Daoy (cell line): ENCODE results near the gene EHMT1. TPM values are rescaled to one million over a fixed set of nuclear protein-coding genes. Genes with fewer than 3 reads are reported as not detected.
"Not testable (repeated sequence)": the region's sequence is repeated elsewhere in the genome, so short reads cannot be mapped to it uniquely, and the experiment has no call there.

Experiments
- DNase-seq: peaks from one replicate; pipeline ENCODE4 v3.0.0-alpha.2; 2015; ENCODE audit warnings: low read depth
- total RNA-seq: library from RNA; depleted of rRNA; stranded (reverse); fragments of >200 nt; shearing (Covaris generic); gene quantifications from 2 replicates; pipeline ENCODE4 v1.2.3, GENCODE V29; 2014

The EHMT1 gene
- total RNA-seq, 1 experiment from 2014 or later: 51.9 TPM

DNA sequence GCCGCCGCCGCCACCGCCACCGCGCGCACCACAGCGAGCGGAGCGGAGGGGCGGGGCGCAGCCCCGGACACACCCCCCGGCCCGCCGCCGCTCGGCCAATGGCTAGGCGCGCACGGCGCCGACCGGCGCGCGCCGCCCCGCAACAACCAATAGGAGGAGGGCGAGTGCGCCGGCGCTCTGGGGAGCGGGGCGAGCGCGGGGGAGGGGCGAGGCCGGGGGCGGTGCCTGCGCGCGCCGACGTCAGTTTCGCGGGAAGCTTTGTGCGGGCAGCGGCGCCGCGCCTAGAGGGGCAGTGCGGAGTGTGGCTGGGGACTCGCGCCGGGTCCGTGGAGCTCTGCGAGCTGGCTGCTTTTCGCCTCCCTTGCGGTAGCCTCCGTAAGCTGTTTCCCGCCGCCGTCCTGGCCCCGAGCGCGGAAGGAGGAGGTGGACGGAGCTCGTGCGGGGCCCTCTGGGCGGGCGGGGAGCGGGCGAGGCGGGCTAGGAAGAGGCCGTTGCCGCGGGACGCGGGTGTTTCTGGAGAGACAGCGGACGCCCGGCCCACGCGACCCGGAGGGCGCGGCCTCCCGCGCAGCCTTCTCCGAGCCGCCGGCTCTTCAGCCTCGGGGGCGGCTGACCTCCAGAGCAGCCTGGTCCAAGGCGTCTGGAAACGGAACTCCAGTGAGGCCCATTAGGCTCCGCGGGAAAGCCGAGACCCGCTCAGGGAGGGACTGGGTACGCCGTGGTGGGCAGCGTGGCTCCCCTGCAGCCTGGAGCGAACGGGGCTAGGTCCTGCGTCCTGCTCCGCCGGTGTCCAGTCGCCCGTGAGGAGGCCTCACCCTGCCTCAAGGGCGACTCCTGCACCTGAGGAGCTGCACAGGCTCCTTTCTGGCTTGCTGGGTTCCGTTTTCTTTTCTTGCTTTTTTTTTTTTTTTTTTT lies 28.1 kb upstream of the EHMT1 start, which contains the start of gene ZMYND19:
Gene ZMYND19 (minus strand): TSS at position 44 of the 915 bp plus-strand sequence. CDS start 249 bp downstream, outside the sequence.
- peak; percentile 96 for DNase-seq

DNA sequence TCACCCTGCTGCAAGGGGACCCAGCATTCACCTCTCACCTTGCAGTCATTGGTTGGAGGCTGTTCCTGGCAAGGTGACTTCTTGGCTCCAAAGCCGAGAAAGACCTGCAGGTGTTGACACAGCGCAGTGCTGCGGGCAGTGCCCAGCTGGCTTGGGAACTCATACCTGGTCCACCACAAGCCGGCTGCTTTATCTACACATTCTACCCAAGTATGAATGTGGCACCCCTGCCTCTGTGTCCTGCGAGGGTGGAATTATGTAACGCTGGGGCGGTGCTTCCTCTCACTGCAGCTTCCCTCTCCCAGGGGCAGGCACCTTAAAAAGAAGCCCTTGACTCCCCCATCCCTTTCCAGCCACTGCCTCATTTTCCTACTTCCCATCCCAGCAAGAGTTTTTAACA lies 26.0 kb upstream of the EHMT1 start:
- no peak for DNase-seq

DNA sequence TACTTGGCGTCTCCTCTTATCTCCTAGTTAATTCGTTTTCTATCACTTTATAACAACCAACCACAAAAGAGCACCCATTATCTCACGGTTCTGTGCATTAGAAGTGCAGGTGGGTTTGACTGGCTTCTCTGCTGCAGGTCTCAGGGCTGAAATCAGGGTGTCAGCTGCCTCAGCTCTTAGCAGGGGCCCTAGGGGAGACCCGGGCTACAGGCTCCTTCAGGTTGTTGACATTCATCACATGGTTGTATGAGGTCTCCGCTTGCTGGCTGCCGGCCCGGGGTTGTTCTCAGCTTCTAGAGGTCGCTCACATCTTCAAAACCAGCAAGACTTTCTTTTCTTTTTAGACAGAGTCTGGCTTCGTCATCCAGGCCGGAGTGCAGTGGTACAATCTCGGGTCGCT lies 25.6 kb upstream of the EHMT1 start:
- DNase-seq: no peak

DNA sequence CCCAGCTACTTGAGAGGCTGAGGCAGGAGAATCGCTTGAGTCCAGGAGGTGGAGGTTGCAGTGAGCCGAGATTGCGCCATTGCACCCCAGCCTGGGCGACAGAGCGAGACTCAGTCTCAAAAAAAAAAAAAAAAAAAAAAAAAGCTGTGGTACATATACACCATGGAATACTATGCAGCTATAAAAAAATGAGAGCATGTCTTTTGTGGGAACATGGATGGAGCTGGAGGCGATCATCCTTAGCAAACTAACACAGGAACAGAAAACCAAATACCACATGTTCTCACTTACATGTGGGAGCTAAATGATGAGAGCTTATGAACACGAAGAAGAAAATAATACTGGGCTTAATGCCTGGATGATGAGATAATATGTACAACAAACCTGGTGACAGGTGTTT lies 22.2 kb upstream of the EHMT1 start:
- not testable (repeated sequence) for DNase-seq

DNA sequence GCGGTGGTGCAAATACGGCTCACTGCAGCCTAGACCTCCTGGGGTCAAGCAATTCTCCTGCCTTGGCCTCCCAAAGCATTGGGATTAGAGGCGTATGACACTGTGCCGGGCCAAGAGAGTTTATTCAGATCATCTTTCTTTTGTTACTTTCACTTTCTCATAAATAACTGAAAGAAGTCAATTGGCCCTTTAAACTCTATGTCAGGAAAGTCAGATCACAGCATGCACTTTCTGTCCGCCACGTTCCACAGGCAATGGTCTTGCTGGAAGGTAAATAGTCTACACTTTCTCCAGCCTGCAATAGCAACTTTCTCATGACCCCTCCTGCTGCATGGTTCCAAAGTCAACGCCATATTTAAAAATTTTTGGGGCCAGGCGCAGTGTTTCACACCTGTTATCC lies 19.9 kb upstream of the EHMT1 start:
- no peak for DNase-seq

DNA sequence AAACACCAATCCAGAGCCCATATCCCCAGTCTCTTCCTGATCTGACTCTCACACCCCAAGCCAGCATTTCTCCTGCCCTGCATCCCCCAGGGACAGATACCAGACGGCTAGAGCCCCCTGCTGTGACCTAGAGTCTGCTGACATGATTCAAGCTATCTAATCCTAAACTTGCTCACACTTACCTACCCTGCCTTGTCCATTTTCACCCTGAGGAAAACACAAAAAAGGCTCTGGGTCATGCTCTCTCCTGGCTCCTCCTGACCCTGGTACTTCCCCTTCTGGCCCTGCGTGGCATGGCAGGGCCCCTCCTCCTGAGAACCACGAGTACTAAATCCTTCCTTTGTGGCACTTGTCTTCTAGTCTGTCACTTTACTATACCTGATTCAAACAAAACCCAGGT lies 16.1 kb upstream of the EHMT1 start:
- DNase-seq: no peak

DNA sequence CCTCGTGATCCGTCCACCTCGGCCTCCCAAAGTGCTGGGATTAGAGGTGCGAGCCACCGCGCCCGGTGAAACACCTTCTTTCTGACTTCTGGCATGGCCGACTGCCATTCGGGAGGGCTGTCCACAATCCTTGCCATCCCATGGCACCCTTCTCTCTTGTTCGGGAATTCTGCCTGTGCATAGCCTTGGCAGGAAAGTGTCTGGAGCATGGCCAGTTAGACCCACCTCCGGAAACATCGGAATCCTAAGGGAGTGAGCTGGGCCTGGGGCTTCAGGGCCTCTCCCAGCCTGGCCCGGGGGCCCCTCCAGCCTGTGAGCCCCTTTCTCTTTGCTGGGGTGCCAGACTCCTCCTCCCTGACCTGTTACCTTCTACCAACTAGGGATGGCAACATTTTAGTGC lies 14.9 kb upstream of the EHMT1 start:
- no peak for DNase-seq

DNA sequence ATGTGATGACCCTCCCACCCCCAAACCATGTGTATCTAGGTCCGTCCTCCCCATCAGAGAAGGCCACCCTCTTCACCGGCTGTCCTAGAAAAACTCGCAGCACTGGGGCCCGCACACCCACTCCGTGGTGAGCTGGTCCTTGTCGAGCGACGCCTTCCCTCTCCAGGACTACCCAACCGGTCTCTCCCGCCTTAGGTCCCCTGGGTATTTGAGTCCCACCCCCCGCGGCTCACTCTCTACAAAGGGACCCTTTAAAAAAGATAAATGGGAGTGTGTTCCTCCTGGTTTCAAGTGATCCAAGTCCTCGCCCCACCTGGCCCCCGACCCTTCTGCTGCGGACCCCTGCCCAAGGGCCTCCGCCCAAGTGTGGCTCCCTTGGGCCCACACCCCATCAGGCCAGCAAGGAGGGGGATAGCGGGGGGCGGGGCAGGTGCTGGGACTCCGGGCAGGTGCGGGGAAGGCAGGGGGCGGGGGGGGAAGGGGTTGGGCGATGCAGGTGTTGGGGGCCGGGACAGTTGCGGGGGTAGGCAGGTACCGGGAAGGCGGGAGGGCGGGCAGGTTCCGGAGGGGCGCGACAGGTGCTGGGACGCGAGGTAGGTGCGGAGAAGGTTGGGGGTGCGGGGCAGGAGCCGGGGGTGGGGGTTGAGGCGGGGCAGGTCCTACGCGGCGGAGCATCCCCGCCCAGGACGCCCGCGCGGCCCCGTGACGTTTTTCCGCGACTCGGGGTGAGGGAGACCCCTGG lies 14.3 kb upstream of the EHMT1 start:
- no peak for DNase-seq

DNA sequence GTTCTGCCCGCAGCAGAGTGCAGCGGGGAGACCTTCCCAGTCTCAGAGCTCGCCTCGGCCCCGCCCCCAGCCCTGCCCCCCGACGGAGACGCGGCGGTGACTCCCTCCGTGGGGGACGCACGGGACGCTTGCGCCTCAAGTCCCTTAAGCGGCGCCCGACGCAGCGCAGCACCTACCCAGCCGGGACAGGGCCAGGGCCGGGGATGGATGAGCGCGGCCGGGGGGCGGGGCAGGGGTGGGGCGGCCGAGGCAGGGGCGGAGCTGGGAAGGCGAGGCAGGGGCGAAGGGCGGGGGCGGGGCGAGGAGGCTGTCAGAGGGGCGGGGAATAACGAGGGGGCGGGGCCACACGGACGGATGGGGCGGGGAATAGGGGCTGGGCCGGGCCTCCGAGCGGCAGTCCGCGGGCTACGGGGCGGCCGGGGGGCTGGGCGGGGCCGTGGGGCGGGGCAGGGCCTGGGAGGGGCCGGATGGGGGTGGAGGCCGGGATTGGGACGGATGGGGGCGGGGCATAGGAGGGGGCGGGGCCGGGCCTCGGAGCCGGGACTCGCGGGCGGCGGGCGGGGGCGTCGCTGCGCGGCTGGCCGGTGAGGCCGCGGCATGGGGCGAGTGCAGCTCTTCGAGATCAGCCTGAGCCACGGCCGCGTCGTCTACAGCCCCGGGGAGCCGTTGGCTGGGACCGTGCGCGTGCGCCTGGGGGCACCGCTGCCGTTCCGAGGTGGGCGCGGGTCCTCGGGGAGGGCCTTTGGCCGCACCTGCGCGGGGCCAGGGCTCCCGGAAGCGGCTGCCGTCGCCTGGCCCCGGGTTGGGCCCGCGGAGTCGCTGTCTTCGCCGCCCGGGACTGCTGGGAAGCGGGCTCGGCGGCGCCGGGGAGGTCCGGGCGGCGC lies 13.4 kb upstream of the EHMT1 start, which contains the start of gene ARRDC1:
Gene ARRDC1 (plus strand): TSS at position 566 of the 884 bp plus-strand sequence. CDS start 32 bp downstream, at position 598.
- peak; percentile 96 for DNase-seq

DNA sequence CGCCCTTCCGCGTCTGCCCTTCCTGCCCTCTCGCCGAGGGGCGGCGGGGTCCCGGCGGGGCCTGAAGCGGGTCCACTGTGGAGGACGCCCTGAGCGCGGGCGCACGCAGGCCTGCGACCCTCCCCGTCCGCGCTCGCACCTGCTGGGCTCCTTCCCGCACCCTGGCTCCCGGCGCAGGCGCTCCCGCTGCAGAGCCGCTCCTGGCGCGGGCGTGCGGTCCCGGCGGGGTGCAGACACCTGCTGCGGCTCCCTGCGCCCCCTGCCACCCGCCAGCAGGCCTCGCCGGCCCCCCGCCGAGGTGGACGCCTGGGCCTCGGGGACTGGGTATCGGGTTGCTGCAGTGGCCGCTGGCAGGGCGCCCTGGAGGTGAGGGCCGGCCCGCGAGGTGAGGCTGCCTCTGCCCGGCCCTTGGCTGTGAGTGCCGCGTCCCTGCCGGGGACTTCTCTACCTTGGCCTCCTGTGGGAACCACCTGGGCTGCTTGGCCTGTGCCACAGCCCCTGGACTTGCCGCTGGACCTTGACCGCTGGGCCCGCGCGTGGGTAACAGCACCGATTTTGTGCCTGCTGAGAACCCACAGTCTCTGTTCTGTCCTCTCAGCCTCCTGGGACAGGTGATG lies 12.7 kb upstream of the EHMT1 start:
- peak; percentile 43 for DNase-seq

DNA sequence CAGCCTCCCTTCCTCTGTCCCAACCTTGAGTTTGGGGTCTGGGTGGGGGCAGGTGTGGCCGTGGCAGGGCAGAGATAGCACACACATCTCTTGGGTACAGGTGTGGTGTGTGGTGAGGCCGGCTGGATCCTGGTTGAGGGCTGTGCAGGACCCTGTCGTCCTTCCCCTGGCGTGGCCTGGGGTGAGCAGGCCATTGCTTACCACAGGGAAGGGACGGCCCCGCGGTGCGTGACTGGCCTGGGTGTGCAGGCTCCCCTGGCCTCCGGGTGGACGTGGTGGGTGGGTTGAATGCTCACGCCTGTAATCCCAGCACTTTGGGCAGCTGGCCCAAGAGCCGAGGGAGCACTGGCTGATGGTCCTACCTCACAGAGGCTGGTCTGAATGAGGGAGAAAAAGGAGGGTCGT lies 12.1 kb upstream of the EHMT1 start:
- DNase-seq: no peak

DNA sequence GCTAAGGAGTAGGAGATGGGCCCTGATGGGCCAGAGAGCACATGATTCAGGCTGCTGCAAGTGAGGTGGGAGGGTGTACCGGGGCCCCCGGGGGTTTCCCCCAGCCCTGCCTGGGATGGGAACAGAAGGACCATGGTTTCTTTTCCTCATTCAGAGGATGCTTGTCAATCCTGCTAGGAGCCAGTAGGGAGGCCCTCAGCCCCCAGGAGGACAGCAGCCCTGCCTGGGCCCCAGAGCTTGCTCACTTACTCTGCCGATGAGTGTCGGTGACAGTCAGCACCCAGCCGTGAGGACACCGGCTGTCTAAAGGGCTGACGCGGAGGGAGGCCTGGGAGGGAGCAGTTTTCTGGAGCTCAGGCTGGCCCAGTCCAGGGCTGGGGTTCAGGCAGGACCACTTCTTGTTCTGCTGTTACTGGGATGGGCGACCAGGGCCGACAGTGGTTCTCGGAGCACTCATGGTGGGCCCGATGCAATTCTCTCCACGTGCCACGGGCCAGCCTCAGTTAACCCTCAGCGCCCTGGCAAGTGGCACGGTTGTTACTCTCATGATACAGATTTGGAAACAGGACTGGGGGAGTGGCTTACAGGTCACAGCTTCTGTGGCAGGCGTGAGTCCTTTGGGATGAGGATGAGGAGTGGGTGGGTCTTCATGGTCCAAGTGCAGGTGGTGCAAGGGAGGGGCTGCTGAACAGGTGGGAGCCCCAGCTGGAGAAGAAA lies 11.5 kb upstream of the EHMT1 start:
- no peak for DNase-seq

DNA sequence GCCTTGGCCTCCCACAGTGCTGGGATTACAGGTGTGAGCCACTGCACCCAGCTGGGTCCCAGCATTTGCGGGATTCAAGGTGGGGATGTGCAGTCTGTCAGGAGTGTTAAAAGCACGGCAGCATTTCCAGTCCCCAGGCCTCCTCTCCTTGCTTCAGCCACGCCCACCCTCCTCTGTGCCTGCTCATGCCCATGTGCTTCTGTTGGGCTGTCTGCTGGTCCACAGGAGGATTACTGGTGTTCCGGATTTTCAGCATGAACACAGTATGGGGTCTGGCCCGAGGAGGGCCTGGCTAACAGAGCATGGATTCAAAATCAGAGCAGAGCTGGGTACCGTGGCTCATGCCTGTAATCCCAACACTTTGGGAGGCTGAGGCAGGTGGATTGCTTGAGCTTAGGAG lies 7.9 kb upstream of the EHMT1 start:
- DNase-seq: peak; percentile 30

DNA sequence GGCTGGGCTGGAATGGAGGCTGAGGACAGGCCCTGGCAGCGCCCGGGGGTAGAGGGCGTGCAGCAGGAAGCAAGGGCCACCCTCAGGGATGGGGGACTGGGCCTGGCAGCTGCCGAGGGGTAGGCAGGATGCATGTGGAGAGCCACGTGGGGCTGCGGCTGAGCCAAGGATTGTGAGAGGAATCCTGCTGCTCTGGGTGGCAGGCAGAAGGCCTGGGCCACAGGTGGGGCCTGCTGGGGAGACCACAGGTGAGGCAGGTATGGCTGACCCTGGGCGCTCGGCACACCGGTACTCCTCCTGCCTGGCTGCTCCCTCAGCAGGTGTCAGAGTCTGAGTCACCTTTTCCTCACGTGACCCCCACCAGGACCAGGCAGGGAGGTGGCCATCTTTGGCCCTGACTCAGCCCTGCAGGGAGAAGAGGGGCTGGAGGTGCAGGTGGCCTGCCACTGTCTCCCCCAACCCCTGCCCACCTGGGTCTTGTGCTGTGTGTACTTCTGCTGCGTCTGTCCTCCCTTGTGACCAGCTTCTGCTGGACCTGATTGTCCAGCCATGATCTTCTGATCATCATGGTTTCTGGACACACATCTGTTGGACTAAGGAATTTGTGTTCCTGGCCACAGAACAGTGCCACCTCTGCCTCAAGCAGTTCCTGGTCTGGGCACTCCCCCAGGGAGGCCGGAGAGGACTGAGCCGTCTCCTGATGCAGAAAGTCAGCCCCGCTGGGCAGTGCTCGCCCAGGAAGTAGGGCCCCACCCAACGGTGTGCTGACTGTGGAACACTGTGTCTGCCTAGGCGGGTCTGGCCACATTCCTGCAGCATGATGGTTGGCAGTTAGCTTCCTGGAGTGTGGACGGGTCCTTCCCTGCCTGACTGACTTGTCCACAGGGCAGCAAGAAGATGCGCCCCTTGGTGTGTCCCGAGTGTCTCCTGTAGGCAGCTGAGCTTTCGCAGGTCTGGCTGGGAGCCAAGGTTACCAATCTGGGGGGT lies 6.9 kb upstream of the EHMT1 start:
- peak; percentile 94 for DNase-seq

DNA sequence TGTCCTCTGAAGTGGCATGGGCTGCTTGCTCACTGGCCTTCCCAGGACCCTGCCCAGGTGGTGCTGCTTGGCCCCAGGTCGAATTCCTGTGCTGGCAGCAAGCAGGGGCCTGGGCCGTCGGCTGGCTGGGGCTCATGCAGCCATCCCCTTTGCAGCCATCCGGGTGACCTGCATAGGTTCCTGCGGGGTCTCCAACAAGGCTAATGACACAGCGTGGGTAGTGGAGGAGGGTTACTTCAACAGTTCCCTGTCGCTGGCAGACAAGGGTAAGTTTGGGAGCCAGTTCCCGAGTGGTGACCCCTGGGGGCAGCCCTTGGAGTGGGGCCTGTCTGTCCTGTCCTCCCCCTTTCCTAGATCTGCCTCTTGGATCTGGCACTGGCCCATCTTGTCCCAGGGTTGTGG lies 6.1 kb upstream of the EHMT1 start:
- no peak for DNase-seq

DNA sequence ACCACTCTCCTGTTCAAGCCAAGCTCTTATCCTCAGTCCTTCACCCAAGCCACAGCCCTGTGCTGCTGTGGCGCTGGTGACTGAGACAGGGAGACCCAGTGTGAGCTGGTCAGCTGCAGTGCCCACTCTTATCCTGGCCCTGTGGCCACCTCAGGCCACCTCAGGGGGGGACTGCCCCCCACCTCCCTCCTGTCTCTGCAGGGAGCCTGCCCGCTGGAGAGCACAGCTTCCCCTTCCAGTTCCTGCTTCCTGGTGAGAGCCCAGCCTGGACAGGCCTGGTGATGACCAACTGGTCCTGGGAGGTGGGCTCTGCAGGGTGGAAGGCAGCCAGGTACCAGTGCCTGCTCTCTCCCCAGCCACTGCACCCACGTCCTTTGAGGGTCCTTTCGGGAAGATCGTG lies 5.5 kb upstream of the EHMT1 start:
- DNase-seq: no peak

DNA sequence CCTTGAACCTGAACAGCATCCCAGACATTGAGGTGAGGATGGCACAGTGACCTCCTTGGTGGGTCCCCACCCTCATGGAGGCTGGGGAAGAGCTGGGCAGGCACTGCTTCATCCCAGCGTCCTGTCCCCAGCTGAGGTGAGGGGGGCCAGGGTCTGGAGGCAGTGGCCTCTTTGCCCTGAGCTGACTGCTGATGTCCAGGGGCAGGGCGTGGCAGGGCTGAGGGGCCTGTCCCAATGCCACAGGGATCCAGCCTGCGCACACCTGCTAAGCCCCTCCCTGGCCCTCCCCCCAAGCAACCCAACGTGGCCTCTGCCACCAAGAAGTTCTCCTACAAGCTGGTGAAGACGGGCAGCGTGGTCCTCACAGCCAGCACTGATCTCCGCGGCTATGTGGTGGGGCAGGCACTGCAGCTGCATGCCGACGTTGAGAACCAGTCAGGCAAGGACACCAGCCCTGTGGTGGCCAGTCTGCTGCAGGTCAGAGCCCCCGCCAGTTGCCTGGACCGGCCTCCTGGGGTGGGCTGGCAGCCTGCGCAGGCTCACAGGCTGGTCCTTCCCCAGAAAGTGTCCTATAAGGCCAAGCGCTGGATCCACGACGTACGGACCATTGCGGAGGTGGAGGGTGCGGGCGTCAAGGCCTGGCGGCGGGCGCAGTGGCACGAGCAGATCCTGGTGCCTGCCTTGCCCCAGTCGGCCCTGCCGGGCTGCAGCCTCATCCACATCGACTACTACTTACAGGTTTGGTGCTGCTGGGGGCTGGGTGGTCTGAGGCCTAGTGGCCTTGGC lies 4.9 kb upstream of the EHMT1 start:
- DNase-seq: no peak

DNA sequence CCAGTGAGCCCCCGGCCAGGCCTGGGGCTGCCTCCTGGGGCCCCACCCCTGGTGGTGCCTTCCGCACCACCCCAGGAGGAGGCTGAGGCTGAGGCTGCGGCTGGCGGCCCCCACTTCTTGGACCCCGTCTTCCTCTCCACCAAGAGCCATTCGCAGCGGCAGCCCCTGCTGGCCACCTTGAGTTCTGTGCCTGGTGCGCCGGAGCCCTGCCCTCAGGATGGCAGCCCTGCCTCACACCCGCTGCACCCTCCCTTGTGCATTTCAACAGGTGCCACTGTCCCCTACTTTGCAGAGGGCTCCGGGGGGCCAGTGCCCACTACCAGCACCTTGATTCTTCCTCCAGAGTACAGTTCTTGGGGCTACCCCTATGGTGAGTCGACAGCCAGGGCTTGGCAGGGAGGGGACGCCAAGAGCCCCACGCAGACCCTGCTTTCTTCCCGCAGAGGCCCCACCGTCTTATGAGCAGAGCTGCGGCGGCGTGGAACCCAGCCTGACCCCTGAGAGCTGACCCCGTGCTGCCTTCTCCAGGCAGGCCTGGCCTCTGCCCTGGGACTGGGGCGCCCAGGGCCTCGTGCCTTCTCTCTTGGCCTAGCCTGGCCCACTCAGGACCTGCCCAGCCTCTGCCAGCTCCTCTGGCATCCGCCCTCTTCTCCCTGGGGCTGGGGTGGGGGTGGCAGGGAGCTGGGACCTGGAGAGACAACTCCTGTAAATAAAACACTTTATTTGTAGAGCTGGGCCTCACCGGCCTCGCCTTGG lies 4.0 kb upstream of the EHMT1 start:
- DNase-seq: no peak
